Osteoblast (primary cell): ENCODE results near the gene ATL1. TPM values are rescaled to one million over a fixed set of nuclear protein-coding genes. Genes with fewer than 3 reads are reported as not detected.
A peak's percentile ranks its signal among the peaks of the same experiment; 100 is the strongest.

Experiments
- DNase-seq: peaks from one replicate; pipeline ENCODE4 v3.0.0; 2011; ENCODE audit warnings: low spot score, mixed read lengths; ENCODE audit not compliant: insufficient read length; ENCODE audit errors: missing footprints
- H2AFZ ChIP-seq: 2 replicates; pipeline ENCODE4 v1.6.0; 2011; ENCODE audit warnings: mild to moderate bottlenecking, low read length
- H3K27ac ChIP-seq: 2 replicates; pipeline ENCODE4 v1.5.1; 2011; ENCODE audit warnings: mild to moderate bottlenecking, low read depth, low read length, moderate library complexity
- H3K27me3 ChIP-seq: 2 replicates; pipeline ENCODE4 v1.6.0; 2012; ENCODE audit warnings: mild to moderate bottlenecking, control low read depth, inconsistent platforms, low read length, moderate library complexity; ENCODE audit not compliant: insufficient read depth
- H3K36me3 ChIP-seq: 2 replicates; pipeline ENCODE4 v1.5.1; 2011; ENCODE audit warnings: mild to moderate bottlenecking, low read length, control low read depth, moderate library complexity; ENCODE audit not compliant: insufficient read depth
- H3K4me1 ChIP-seq: 2 replicates; pipeline ENCODE4 v1.5.1; 2011; ENCODE audit warnings: mild to moderate bottlenecking, low read length, control low read depth, moderate library complexity; ENCODE audit not compliant: insufficient read depth
- H3K4me2 ChIP-seq: 2 replicates; pipeline ENCODE4 v1.6.0; 2011; ENCODE audit warnings: mild to moderate bottlenecking, low read length; ENCODE audit not compliant: insufficient read depth
- H3K4me3 ChIP-seq: fragments of 200-600 bp; sonication (generic); 3 replicates; pipeline ENCODE4 v1.5.1; 2012; ENCODE audit warnings: mild to moderate bottlenecking, low read length, inconsistent platforms; ENCODE audit not compliant: insufficient read depth
- H3K79me2 ChIP-seq: 2 replicates; pipeline ENCODE4 v1.6.0; 2012; ENCODE audit warnings: mild to moderate bottlenecking, low read length, control low read depth, inconsistent platforms; ENCODE audit not compliant: insufficient read depth
- H3K9me3 ChIP-seq: 2 replicates; pipeline ENCODE4 v1.5.1; 2011; ENCODE audit warnings: low read depth, low read length, control low read depth
- H4K20me1 ChIP-seq: 2 replicates; pipeline ENCODE4 v1.6.0; 2012; ENCODE audit warnings: mild to moderate bottlenecking, low read length, control low read depth; ENCODE audit not compliant: insufficient read depth
- CTCF ChIP-seq: IDR thresholded peaks from 2 replicates; pipeline ENCODE4 v1.5.1; 2011; ENCODE audit warnings: mild to moderate bottlenecking, low read depth, low read length, moderate library complexity; ENCODE audit errors: extremely low read depth
- total RNA-seq: library from RNA; depleted of rRNA; stranded (reverse); fragments of >200 nt; gene quantifications from 2 replicates; pipeline ENCODE4 v1.2.3, GENCODE V29; 2012

The ATL1 gene
- total RNA-seq, 1 donor = 6.5 TPM

- peaks cover 20% of the 10 kb centered on the region for H3K4me1 ChIP-seq
- peaks cover 94% of the 10 kb centered on the region for H3K79me2 ChIP-seq
- H3K36me3 ChIP-seq = no peaks in the 10 kb centered on the region
- H3K9me3 ChIP-seq = no peaks in the 10 kb centered on the region
- H4K20me1 ChIP-seq = peaks cover 32% of the 10 kb centered on the region
- peak; percentile 82 for DNase-seq
- no peak overlapping the region for H2AFZ ChIP-seq
- H3K4me3 ChIP-seq = peak overlapping the region; percentile 2
- no peak for TF ChIP-seq CTCF
- peak overlapping the region; percentile 94 for H3K27ac ChIP-seq
- peak overlapping the region; percentile 66 for H3K4me2 ChIP-seq
- no peaks in the 10 kb centered on the region for H3K27me3 ChIP-seq
Observed at GRCh38 chr14:50520947-50521815, 38.8 kb upstream of the ATL1 start.

- Histone ChIP-seq H4K20me1 (peaks cover 38% of the 10 kb centered on the region), H3K79me2 (peaks cover 94% of the 10 kb centered on the region), H3K4me1 (peaks cover 20% of the 10 kb centered on the region), H3K4me2 (peak overlapping the region; percentile 66), H3K4me3 (peak overlapping the region; percentile 8), H3K27ac (peak overlapping the region; percentile 94), H3K27me3 (no peaks in the 10 kb centered on the region), H2AFZ (no peak overlapping the region), H3K9me3 (no peaks in the 10 kb centered on the region), H3K36me3 (no peaks in the 10 kb centered on the region)
- peak; percentile 60 for DNase-seq
- TF ChIP-seq CTCF = no peak
Observed at GRCh38 chr14:50521912-50522341, 38.0 kb upstream of the ATL1 start.

GRCh38 chr14:50523271-50524041 lies 36.5 kb upstream of the ATL1 start:
- Histone ChIP-seq H3K79me2 (peaks cover 92% of the 10 kb centered on the region), H3K4me1 (peaks cover 28% of the 10 kb centered on the region), H3K27ac (no peak overlapping the region), H2AFZ (no peak overlapping the region), H4K20me1 (peaks cover 33% of the 10 kb centered on the region), H3K4me3 (no peak overlapping the region), H3K36me3 (no peaks in the 10 kb centered on the region), H3K9me3 (no peaks in the 10 kb centered on the region), H3K27me3 (no peaks in the 10 kb centered on the region), H3K4me2 (no peak overlapping the region)
- no peak for DNase-seq
- no peak for TF ChIP-seq CTCF

GRCh38 chr14:50524060-50524459 lies 35.9 kb upstream of the ATL1 start:
- no peak overlapping the region for H3K4me2 ChIP-seq
- no peaks in the 10 kb centered on the region for H3K36me3 ChIP-seq
- no peak for DNase-seq
- no peak overlapping the region for H2AFZ ChIP-seq
- H3K27ac ChIP-seq = no peak overlapping the region
- H3K4me1 ChIP-seq = peaks cover 34% of the 10 kb centered on the region
- peaks cover 30% of the 10 kb centered on the region for H4K20me1 ChIP-seq
- no peak for TF ChIP-seq CTCF
- no peaks in the 10 kb centered on the region for H3K27me3 ChIP-seq
- no peaks in the 10 kb centered on the region for H3K9me3 ChIP-seq
- peaks cover 94% of the 10 kb centered on the region for H3K79me2 ChIP-seq
- H3K4me3 ChIP-seq = no peak overlapping the region
